NCI-H1092 (cell line): ENCODE data around the gene FAH.
"Not testable (repeated sequence)": the region's sequence is repeated elsewhere in the genome, so short reads cannot be mapped to it uniquely, and the experiment has no call there.

Experiments used
- DNase-seq: peaks from one replicate; lab custom pipeline; 2025; lab: John Stamatoyannopoulos, UW

The FAH gene

GRCh38 chr15:80152896-80153876, at the start of gene FAH:
Gene FAH, plus strand, starts transcription at chr15:80152999. Its CDS starts 56 bp downstream, at chr15:80153055.
- no peak for DNase-seq

- no peak for DNase-seq
Measured at GRCh38 chr15:80105193-80105592, 47.6 kb upstream of the FAH start.

- no peak for DNase-seq
Measured at GRCh38 chr15:80105595-80105994, 47.2 kb upstream of the FAH start.

GRCh38 chr15:80106051-80106450, 46.7 kb upstream of the FAH start:
- DNase-seq, result no peak

GRCh38 chr15:80107204-80107603, 45.6 kb upstream of the FAH start:
- DNase-seq, result no peak

- DNase-seq, result no peak
Measured at GRCh38 chr15:80107774-80108173, 45.0 kb upstream of the FAH start.

GRCh38 chr15:80109388-80109787, 43.4 kb upstream of the FAH start:
- no peak for DNase-seq

- DNase-seq, result no peak
Measured at GRCh38 chr15:80110920-80111319, 41.9 kb upstream of the FAH start.

- no peak for DNase-seq
Measured at GRCh38 chr15:80114114-80114513, 38.7 kb upstream of the FAH start.

- no peak for DNase-seq
Measured at GRCh38 chr15:80115021-80115420, 37.8 kb upstream of the FAH start.

- no peak for DNase-seq
Measured at GRCh38 chr15:80118956-80119355, 33.8 kb upstream of the FAH start.

- no peak for DNase-seq
Measured at GRCh38 chr15:80120636-80121035, 32.2 kb upstream of the FAH start.

- no peak for DNase-seq
Measured at GRCh38 chr15:80121546-80121945, 31.3 kb upstream of the FAH start.

GRCh38 chr15:80123034-80123433, 29.8 kb upstream of the FAH start:
- DNase-seq, result no peak

- not testable (repeated sequence) for DNase-seq
Measured at GRCh38 chr15:80127253-80127652, 25.5 kb upstream of the FAH start.

- no peak for DNase-seq
Measured at GRCh38 chr15:80127911-80128310, 24.9 kb upstream of the FAH start.

- no peak for DNase-seq
Measured at GRCh38 chr15:80132382-80132781, 20.4 kb upstream of the FAH start.

- no peak for DNase-seq
Measured at GRCh38 chr15:80136854-80137253, 15.9 kb upstream of the FAH start.

GRCh38 chr15:80138961-80139360, 13.8 kb upstream of the FAH start:
- DNase-seq, result no peak

- DNase-seq, result no peak
Measured at GRCh38 chr15:80140909-80141308, 11.9 kb upstream of the FAH start.

GRCh38 chr15:80141916-80142598, 10.7 kb upstream of the FAH start:
- DNase-seq, result no peak

- DNase-seq, result no peak
Measured at GRCh38 chr15:80142646-80143045, 10.2 kb upstream of the FAH start.

GRCh38 chr15:80151148-80151547, 1.7 kb upstream of the FAH start:
- no peak for DNase-seq
